Effector memory CD4-positive, alpha-beta T cell (primary cell): ENCODE results near the gene UGT1A10.

Experiments
- DNase-seq, 3 donors: peaks; one replicate each; pipeline ENCODE4 v3.0.0-alpha.2; 2020
- H3K27ac ChIP-seq: 2 replicates; pipeline ENCODE4 v1.7.0; 2013; ENCODE audit warnings: mild to moderate bottlenecking, low read length, moderate library complexity; ENCODE audit not compliant: insufficient read depth, poor library complexity, severe bottlenecking
- H3K27me3 ChIP-seq: replicated peaks from 2 replicates; pipeline ENCODE4 v1.7.0; 2013; ENCODE audit warnings: mild to moderate bottlenecking, low read length; ENCODE audit not compliant: insufficient read depth, control insufficient read depth, poor library complexity, severe bottlenecking
- H3K36me3 ChIP-seq: 2 replicates; pipeline ENCODE4 v1.7.0; 2013; ENCODE audit warnings: mild to moderate bottlenecking, low read length, moderate library complexity; ENCODE audit not compliant: control insufficient read depth, insufficient read depth
- H3K4me1 ChIP-seq: 2 replicates; pipeline ENCODE4 v1.7.0; 2013; ENCODE audit warnings: low read length, mild to moderate bottlenecking; ENCODE audit not compliant: control insufficient read depth, insufficient read depth, poor library complexity, severe bottlenecking
- H3K4me3 ChIP-seq: 2 replicates; pipeline ENCODE4 v1.7.0; 2013; ENCODE audit warnings: low read length, low read depth, mild to moderate bottlenecking; ENCODE audit not compliant: insufficient read depth, poor library complexity, severe bottlenecking
- H3K9me3 ChIP-seq: 2 replicates; pipeline ENCODE4 v1.7.0; 2013; ENCODE audit warnings: mild to moderate bottlenecking, low read length, moderate library complexity; ENCODE audit not compliant: control insufficient read depth

Gene UGT1A10

GRCh38 chr2:233764761-233765160 lies 128.5 kb downstream of the UGT1A10 start:
- H3K4me1 ChIP-seq, result no peaks in the 10 kb centered on the region
- no peak for DNase-seq
- H3K27ac ChIP-seq, result no peak overlapping the region
- H3K27me3 ChIP-seq, result no peaks in the 10 kb centered on the region
- H3K36me3 ChIP-seq, result no peaks in the 10 kb centered on the region
- no peaks in the 10 kb centered on the region for H3K9me3 ChIP-seq
- H3K4me3 ChIP-seq, result no peak overlapping the region

DNA sequence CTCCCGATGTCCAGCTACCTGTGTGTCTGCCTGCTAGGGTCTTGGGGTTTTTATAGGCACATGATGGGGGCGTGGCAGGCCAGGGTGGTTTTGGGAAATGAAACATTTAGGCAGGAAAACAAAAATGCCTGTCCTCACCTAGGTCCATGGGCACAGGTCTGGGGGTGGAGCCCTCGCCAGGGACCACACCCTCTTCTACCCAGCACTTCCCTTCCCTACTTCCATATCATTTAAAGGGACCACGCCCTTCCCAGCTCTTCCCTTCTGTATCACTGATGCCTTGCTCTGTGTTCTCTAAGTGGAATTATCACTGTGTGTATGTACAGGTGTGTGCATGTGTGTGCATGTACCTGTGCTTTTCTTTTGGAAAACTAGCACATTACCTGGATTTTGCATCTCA lies 130.2 kb downstream of the UGT1A10 start:
- H3K36me3 ChIP-seq, result no peaks in the 10 kb centered on the region
- H3K4me3 ChIP-seq, result no peak overlapping the region
- no peaks in the 10 kb centered on the region for H3K9me3 ChIP-seq
- DNase-seq, result no peak
- H3K27ac ChIP-seq, result no peak overlapping the region
- no peaks in the 10 kb centered on the region for H3K27me3 ChIP-seq
- H3K4me1 ChIP-seq, result no peaks in the 10 kb centered on the region

- Histone ChIP-seq H3K4me3 (no peak overlapping the region), H3K27ac (no peak overlapping the region), H3K9me3 (no peaks in the 10 kb centered on the region), H3K36me3 (no peaks in the 10 kb centered on the region), H3K4me1 (no peaks in the 10 kb centered on the region), H3K27me3 (no peaks in the 10 kb centered on the region)
- DNase-seq, result no peak
Observed at GRCh38 chr2:233768076-233768475, 131.8 kb downstream of the UGT1A10 start.

DNA sequence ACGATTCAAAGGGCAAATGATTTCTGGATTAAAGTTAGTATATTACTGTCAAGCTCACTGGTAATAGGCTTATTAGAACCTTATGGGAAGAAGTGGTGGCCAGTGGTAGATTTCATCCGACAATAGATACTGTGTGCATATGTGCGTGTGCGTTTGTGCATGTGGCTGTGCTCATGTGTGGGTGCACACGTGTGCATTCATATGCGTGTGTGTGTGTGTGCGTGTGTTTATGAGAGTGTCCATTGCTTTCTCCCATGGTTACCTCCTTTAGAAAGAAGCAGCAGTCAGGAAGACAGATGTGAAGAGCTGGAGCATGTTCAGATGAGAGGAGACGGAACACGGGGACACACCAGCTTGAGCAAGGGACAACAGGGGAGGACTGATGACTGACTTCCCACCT lies 133.0 kb downstream of the UGT1A10 start:
- Histone ChIP-seq H3K27me3 (no peaks in the 10 kb centered on the region), H3K9me3 (no peaks in the 10 kb centered on the region), H3K4me1 (no peaks in the 10 kb centered on the region), H3K36me3 (no peaks in the 10 kb centered on the region), H3K4me3 (no peak overlapping the region), H3K27ac (no peak overlapping the region)
- DNase-seq, result no peak

DNA sequence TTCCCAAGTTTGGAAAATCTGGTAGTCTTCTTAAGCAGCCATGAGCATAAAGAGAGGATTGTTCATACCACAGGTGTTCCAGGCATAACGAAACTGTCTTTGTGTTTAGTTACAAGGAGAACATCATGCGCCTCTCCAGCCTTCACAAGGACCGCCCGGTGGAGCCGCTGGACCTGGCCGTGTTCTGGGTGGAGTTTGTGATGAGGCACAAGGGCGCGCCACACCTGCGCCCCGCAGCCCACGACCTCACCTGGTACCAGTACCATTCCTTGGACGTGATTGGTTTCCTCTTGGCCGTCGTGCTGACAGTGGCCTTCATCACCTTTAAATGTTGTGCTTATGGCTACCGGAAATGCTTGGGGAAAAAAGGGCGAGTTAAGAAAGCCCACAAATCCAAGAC lies 135.9 kb downstream of the UGT1A10 start:
- H3K27ac ChIP-seq, result no peak overlapping the region
- no peaks in the 10 kb centered on the region for H3K36me3 ChIP-seq
- no peaks in the 10 kb centered on the region for H3K4me1 ChIP-seq
- H3K4me3 ChIP-seq, result no peak overlapping the region
- H3K27me3 ChIP-seq, result no peaks in the 10 kb centered on the region
- no peak for DNase-seq
- H3K9me3 ChIP-seq, result peaks cover 3% of the 10 kb centered on the region

DNA sequence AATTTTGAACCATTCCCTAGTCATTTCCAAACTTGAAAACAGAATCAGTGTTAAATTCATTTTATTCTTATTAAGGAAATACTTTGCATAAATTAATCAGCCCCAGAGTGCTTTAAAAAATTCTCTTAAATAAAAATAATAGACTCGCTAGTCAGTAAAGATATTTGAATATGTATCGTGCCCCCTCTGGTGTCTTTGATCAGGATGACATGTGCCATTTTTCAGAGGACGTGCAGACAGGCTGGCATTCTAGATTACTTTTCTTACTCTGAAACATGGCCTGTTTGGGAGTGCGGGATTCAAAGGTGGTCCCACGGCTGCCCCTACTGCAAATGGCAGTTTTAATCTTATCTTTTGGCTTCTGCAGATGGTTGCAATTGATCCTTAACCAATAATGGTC lies 136.3 kb downstream of the UGT1A10 start:
- Histone ChIP-seq H3K9me3 (peaks cover 3% of the 10 kb centered on the region), H3K4me3 (no peak overlapping the region), H3K36me3 (no peaks in the 10 kb centered on the region), H3K27me3 (no peaks in the 10 kb centered on the region), H3K27ac (no peak overlapping the region), H3K4me1 (no peaks in the 10 kb centered on the region)
- no peak for DNase-seq

DNA sequence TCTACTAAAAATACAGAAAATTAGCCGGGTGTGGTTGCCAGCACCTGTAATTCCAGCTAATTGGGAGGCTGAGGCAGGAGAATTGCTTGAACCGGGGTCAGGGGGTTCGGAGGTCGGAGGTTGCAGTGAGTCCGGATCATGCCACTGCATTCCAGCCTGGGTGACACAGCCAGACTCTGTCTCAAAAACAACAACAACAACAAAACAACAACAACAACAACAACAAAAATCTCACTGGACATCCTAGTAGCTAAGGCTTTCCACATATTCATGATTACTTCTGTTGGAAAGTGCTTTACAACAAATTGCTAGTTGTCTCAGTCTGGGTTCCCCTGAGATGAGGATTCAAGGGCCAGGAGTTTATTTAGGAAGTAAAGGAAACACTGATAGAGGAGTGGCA lies 137.6 kb downstream of the UGT1A10 start:
- no peak overlapping the region for H3K4me3 ChIP-seq
- peaks cover 3% of the 10 kb centered on the region for H3K9me3 ChIP-seq
- no peaks in the 10 kb centered on the region for H3K36me3 ChIP-seq
- DNase-seq, result no peak
- H3K27me3 ChIP-seq, result no peaks in the 10 kb centered on the region
- H3K4me1 ChIP-seq, result no peaks in the 10 kb centered on the region
- H3K27ac ChIP-seq, result no peak overlapping the region

- Histone ChIP-seq H3K4me1 (no peaks in the 10 kb centered on the region), H3K4me3 (no peak overlapping the region), H3K36me3 (no peaks in the 10 kb centered on the region), H3K27ac (no peak overlapping the region), H3K9me3 (peaks cover 3% of the 10 kb centered on the region), H3K27me3 (no peaks in the 10 kb centered on the region)
- DNase-seq, result no peak
Observed at GRCh38 chr2:233775414-233775813, 139.2 kb downstream of the UGT1A10 start.

- H3K4me1 ChIP-seq, result no peaks in the 10 kb centered on the region
- H3K4me3 ChIP-seq, result no peak within 1 kb of the TSS
- peaks cover 3% of the 10 kb centered on the region for H3K9me3 ChIP-seq
- DNase-seq, result no peak
- H3K27me3 ChIP-seq, result no peaks in the 10 kb centered on the region
- no peak within 1 kb of the TSS for H3K27ac ChIP-seq
- H3K36me3 ChIP-seq, result no peaks in the 10 kb centered on the region
Observed at GRCh38 chr2:233778030-233778429, 141.8 kb downstream of the UGT1A10 start, which contains the start of gene MROH2A. Gene MROH2A (plus strand): TSS chr2:233778330. CDS start chr2:233779359, 1,029 bp downstream.

DNA sequence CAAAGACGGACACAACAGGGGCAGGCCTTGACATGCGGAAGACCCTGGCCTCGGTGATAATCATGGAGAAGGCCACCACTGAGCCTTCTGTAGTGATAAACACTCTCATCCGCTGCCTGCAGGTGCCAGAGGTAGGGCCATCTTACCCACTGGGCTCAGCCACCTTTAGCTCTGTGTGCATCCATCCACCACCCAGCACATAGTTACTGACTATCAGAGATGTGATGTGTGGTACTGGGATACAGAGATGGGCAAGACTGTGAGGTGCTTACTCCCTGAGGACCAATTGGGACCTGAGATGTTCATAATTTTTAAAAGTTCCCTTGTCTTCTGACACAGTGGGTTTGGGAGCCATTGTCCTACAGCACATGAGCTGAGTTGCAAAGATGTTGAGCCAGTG lies 143.5 kb downstream of the UGT1A10 start:
- Histone ChIP-seq H3K36me3 (no peaks in the 10 kb centered on the region), H3K27ac (no peak overlapping the region), H3K4me3 (no peak overlapping the region), H3K27me3 (no peaks in the 10 kb centered on the region), H3K4me1 (no peaks in the 10 kb centered on the region), H3K9me3 (peaks cover 3% of the 10 kb centered on the region)
- DNase-seq, result no peak

DNA sequence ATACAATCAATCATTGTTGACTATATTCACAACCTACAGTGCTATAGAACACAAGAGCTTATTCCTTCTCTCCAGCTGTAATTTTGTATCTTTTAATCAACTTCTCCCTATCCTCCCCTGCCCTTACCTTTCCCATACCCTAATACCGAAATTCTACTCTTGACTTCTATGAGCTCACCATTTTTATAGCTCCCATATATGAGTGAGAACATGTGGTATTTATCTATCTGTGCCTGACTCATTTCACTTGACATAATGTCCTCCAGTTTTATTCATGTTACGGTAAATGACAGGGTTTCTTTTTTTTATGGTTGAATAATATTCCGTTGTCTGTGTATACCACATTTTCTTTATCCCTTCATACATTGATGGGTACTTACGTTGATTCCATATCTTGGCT lies 144.5 kb downstream of the UGT1A10 start:
- H3K9me3 ChIP-seq, result no peaks in the 10 kb centered on the region
- no peaks in the 10 kb centered on the region for H3K4me1 ChIP-seq
- DNase-seq, result no peak
- no peak overlapping the region for H3K27ac ChIP-seq
- H3K36me3 ChIP-seq, result no peaks in the 10 kb centered on the region
- H3K4me3 ChIP-seq, result no peak overlapping the region
- no peaks in the 10 kb centered on the region for H3K27me3 ChIP-seq
